Skeletal muscle tissue (tissue), 4 donors: ENCODE results near the gene SLC30A1. TPM values are rescaled to one million over a fixed set of nuclear protein-coding genes. Genes with fewer than 3 reads are reported as not detected.

ENCODE experiments used
- H3K27ac ChIP-seq: one replicate; pipeline ENCODE4 v1.7.0; 2013; ENCODE audit warnings: mild to moderate bottlenecking, low read depth, low read length, inconsistent platforms
- H3K27me3 ChIP-seq, 3 donors: one replicate each; pipeline ENCODE4 v1.7.0; 2013; ENCODE audit warnings: low read length in 3 of 3; ENCODE audit not compliant: control insufficient read depth in 3 of 3, insufficient read depth in 3 of 3
- H3K36me3 ChIP-seq, 3 donors: one replicate each; pipeline ENCODE4 v1.7.0; 2013; ENCODE audit warnings: low read length in 3 of 3; ENCODE audit not compliant: control insufficient read depth in 3 of 3, insufficient read depth in 3 of 3
- H3K4me1 ChIP-seq, 3 donors: one replicate each; pipeline ENCODE4 v1.7.0; 2013; ENCODE audit warnings: low read length in 3 of 3, mild to moderate bottlenecking in 3 of 3; ENCODE audit not compliant: control insufficient read depth in 3 of 3, insufficient read depth in 3 of 3
- H3K4me3 ChIP-seq, 3 donors: one replicate each; pipeline ENCODE4 v1.7.0; 2013; ENCODE audit warnings: low read length in 3 of 3
- H3K9ac ChIP-seq, 3 donors: one replicate each; pipeline ENCODE4 v1.7.0; 2013; ENCODE audit warnings: low read length in 3 of 3, mild to moderate bottlenecking in 3 of 3, moderate library complexity in 2 of 3, low read depth in 1 of 3
- H3K9me3 ChIP-seq, 3 donors: one replicate each; pipeline ENCODE4 v1.7.0; 2013; ENCODE audit warnings: low read length in 3 of 3; ENCODE audit not compliant: control insufficient read depth in 3 of 3
- total RNA-seq: library from RNA; depleted of rRNA; stranded (reverse); fragments of >200 nt; gene quantifications from one replicate; pipeline ENCODE4 v1.2.3, GENCODE V29; 2014
- donor health status: Osteomylitis.

Gene SLC30A1
- total RNA-seq, 1 donor from 2014 or later: 16.2 TPM

DNA sequence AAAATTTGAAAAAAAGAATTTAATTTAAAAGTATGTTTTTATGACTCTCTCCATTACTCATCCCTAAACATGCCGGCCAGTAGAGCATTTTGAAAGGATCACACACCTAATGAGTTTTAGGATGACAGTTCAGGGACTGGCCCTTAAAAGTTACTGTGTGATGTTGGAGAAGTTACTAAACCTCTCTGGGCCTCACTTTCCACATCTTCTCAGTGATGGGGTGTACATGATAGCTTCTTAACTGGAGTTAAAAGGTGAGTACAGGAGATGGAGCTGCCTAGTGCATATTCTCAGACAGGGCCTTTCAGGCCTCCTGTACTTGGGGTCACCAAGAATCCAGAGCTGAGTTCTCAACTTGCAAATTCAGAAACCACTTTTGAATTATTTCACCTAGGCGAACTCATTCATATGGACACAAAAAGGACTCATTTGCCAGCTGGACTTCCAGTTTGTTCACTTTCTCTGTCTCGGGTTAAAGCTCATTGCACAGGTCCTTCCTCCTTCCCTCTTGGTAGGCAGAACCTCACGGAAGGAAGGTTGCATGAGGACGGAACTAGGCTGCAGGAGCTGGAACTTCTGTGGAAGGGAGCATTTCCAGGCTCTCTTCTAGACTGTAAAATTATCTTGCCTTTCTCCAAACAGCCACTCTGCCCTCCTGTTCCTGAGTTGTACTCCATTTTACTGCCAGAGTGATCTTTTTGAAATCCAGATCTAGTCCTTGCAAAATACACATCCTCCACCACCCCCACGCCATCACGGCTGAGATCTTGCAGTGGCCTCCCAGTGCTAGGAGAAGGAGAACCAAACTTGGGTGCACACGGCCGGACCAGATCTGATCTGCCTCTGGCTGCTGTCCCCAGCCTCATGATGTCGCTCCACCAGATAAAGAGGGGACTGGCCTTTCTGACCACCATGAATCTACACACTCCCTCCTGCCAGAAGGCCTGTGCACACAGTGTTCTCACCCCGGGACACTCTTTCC lies 4.3 kb upstream of the SLC30A1 start:
- H3K4me3 ChIP-seq: no peak overlapping the region
- no peaks in the 10 kb centered on the region for H3K9me3 ChIP-seq
- H3K9ac ChIP-seq: no peak overlapping the region
- H3K27ac ChIP-seq: no peak overlapping the region
- H3K36me3 ChIP-seq: no peaks in the 10 kb centered on the region
- no peaks in the 10 kb centered on the region for H3K27me3 ChIP-seq
- H3K4me1 ChIP-seq: peaks cover 5 to 13% (median 9%) of the 10 kb centered on the region in 3 donors

DNA sequence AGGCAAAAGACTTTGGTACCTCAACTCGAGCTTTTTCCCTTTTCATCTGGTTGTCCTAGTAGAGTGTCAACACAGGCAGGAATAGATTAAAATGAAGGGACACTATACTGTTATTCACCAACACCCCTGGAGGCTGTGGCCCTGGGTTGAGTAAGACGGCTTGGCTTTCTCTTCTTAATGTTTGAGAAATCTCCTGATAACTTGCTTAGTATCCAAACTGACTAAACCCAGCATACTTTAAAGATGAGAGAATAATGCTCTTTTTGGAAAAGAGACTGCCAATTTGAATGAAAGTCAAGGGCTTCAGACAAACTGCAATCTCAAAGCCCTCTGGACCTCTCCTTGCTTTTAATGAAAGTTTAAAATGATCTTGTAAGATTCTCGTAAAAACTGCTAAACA lies 2.6 kb upstream of the SLC30A1 start:
- H3K9ac ChIP-seq: peak overlapping the region in 1 of 3 donors; percentile 8
- no peaks in the 10 kb centered on the region for H3K36me3 ChIP-seq
- H3K4me3 ChIP-seq: no peak overlapping the region
- no peaks in the 10 kb centered on the region for H3K27me3 ChIP-seq
- H3K9me3 ChIP-seq: no peaks in the 10 kb centered on the region
- H3K4me1 ChIP-seq: peaks cover 12 to 21% (median 21%) of the 10 kb centered on the region in 3 donors
- H3K27ac ChIP-seq: peak overlapping the region; percentile 10

DNA sequence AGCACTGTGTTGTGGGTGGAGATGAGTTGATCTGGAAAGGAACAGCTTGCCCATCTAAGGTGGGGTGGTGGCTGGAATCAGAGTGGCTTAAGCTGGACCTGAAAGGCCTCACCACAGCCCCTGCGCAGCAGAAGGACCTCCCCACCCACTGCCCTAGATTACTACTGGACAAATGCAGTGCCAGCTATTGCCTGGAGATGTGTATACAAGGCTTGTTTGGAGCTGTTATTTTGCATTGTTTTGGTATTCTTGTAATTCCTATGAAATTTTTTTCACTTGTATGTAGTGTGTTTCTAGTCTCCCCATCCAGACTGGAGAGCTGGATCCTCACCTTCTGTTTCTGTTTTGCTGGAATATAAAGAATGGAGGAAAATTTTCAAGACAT lies 1.3 kb upstream of the SLC30A1 start:
- H3K4me3 ChIP-seq: no peak overlapping the region

DNA sequence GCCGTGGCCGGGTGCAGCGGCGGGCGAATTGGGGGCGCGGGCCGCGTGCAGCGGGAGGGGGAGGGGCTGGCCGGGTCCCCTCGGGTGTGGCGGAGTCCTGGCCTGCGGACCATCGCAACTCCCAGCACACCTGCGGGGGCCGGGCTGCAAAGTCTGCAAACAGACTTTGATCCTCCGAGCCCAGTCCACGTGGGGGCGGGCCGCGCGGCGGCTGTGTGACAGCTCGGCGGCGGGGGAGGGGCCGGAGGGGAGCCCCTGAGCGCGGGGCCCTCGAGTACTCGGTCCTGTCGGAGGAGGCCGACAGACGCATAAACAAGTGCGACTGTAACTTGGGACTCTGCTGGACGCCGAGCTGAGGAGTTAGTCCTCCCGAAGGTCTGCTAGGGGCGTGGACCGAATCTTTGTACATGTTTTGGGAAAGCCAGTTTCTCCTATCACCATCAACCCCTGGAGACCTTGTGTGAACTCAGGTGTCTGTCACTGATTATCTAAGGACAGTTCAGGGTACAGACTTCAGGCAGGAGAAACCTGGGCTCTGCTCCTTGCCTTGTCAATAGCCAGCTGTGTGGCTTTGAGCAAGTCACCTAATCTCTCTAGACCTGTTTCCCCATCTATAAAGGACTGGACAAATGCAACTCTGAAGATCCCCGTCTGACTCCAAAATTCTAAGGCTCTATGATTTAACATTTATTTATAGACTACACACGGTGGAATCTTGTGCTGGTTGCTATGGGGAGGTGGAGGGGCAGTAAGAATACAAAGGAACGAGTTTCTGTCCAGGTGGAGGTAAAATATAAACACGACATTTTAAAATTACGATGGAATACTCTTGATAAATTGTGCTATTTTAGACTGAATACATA lies 710 bp upstream of the SLC30A1 start:
- Histone ChIP-seq H3K4me1 (peaks cover 12 to 26% (median 21%) of the 10 kb centered on the region in 3 donors), H3K27ac (peak overlapping the region; percentile 72), H3K27me3 (no peaks in the 10 kb centered on the region), H3K36me3 (peaks cover 4 to 11% (median 10%) of the 10 kb centered on the region in 3 donors), H3K9me3 (no peaks in the 10 kb centered on the region), H3K9ac (peak overlapping the region; percentile 64 to 82 (median 74)), H3K4me3 (peak overlapping the region; percentile 71 to 89 (median 76))

More for the DNA sequence above, 1.3 kb upstream of the SLC30A1 start:
- Histone ChIP-seq H3K27ac (peak overlapping the region; percentile 72), H3K27me3 (no peaks in the 10 kb centered on the region), H3K4me1 (peaks cover 12 to 26% (median 21%) of the 10 kb centered on the region in 3 donors), H3K36me3 (peaks cover 2 to 7% (median 7%) of the 10 kb centered on the region in 3 donors), H3K9me3 (no peaks in the 10 kb centered on the region), H3K9ac (peak overlapping the region in 2 of 3 donors; percentile 64 to 74)

DNA sequence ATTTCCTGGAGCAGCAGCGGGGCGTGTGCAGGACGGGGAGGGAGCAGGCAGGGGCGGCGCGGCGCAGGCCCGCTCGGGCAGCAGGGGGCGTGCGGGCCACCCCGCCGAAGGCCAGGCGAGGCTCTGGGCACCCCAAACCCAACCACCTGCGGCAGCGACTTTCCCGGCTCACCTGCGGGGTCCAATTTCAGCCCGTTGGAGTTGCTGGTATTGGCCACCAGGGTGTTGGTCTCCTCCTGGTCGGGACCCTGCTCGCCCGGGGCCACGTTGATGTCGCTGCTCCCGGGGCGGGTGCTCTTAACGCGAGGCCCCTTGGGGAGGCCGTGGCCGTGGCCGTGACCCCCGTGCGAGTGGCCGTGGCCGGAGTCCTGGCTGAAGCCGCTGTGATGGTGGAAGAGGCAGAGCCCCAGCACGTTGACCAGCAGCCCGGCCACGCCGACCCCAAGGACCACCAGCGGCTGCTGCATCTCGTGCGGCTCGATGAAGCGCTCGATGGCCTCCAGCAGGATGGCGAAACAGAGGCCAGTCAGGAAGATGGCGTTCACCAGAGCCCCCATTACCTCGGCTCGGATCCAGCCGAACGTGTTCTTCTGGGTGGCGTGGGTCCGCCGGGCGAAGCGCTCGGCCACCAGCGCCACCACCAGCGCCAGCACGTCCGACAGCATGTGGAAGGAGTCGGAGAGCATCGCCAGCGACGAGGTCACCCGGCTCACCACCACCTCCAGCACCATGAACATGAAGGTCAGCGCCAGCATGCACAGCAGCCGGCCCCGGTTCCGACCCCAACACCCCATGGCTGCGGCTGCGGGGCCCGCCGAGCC lies 932 bp downstream of the SLC30A1 start:
- H3K4me3 ChIP-seq: peak overlapping the region; percentile 88 to 94 (median 89)
- H3K36me3 ChIP-seq: peaks cover 4 to 11% (median 10%) of the 10 kb centered on the region in 3 donors
- H3K27ac ChIP-seq: peak overlapping the region; percentile 77
- no peaks in the 10 kb centered on the region for H3K27me3 ChIP-seq
- H3K9me3 ChIP-seq: no peaks in the 10 kb centered on the region
- H3K4me1 ChIP-seq: peaks cover 12 to 26% (median 21%) of the 10 kb centered on the region in 3 donors
- peak overlapping the region; percentile 63 to 87 (median 78) for H3K9ac ChIP-seq

- H3K27ac ChIP-seq: no peak overlapping the region
- H3K4me3 ChIP-seq: peak overlapping the region; percentile 88 to 94 (median 89)
- H3K9me3 ChIP-seq: no peaks in the 10 kb centered on the region
- no peaks in the 10 kb centered on the region for H3K27me3 ChIP-seq
- peaks cover 12 to 22% (median 21%) of the 10 kb centered on the region in 3 donors for H3K4me1 ChIP-seq
- peaks cover 4 to 11% (median 10%) of the 10 kb centered on the region in 3 donors for H3K36me3 ChIP-seq
- peak overlapping the region; percentile 63 to 87 (median 78) for H3K9ac ChIP-seq
Measured at GRCh38 chr1:211577277-211577818, 1.6 kb downstream of the SLC30A1 start.

- H3K4me3 ChIP-seq: peak overlapping the region in 2 of 3 donors; percentile 89 to 94
- H3K4me1 ChIP-seq: peaks cover 12 to 21% (median 18%) of the 10 kb centered on the region in 3 donors
- no peak overlapping the region for H3K27ac ChIP-seq
Measured at GRCh38 chr1:211576717-211577116, 2.2 kb downstream of the SLC30A1 start.

DNA sequence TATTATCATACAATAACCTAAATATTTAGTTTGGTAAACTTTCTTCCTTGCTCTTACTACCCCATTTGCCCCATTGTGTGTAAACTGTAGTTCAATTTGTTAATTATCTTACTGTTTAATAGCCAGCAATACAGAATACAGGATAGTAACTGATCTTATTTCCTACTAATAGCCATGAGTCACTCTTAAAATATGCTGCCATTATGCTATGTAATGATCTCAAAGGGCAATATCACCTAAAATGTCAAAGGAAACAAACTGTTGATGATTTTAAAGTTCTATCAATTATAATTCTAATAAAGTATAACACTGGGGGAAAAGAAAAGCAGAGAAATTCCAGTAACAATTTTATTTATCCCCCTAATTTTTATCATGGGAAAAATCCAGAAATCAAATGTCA lies 4.3 kb downstream of the SLC30A1 start:
- no peak overlapping the region for H3K9ac ChIP-seq
- H3K4me1 ChIP-seq: peaks cover 7 to 15% (median 14%) of the 10 kb centered on the region in 3 donors
- H3K4me3 ChIP-seq: no peak overlapping the region
- H3K36me3 ChIP-seq: peaks cover 4 to 11% (median 10%) of the 10 kb centered on the region in 3 donors
- H3K27me3 ChIP-seq: no peaks in the 10 kb centered on the region
- no peak overlapping the region for H3K27ac ChIP-seq
- no peaks in the 10 kb centered on the region for H3K9me3 ChIP-seq

More at GRCh38 chr1:211576717-211577116, 2.2 kb downstream of the SLC30A1 start:
- H3K9me3 ChIP-seq: no peaks in the 10 kb centered on the region
- peaks cover 4 to 11% (median 10%) of the 10 kb centered on the region in 3 donors for H3K36me3 ChIP-seq
- no peaks in the 10 kb centered on the region for H3K27me3 ChIP-seq
- peak overlapping the region in 1 of 3 donors; percentile 63 for H3K9ac ChIP-seq

- H3K4me1 ChIP-seq: peaks cover 0 to 8% (median 0%) of the 10 kb centered on the region in 3 donors
- H3K9ac ChIP-seq: no peak overlapping the region
- peaks cover 4 to 11% (median 10%) of the 10 kb centered on the region in 3 donors for H3K36me3 ChIP-seq
- H3K27me3 ChIP-seq: no peaks in the 10 kb centered on the region
- no peak overlapping the region for H3K27ac ChIP-seq
- H3K4me3 ChIP-seq: no peak overlapping the region
- no peaks in the 10 kb centered on the region for H3K9me3 ChIP-seq
Measured at GRCh38 chr1:211571998-211572397, 7.0 kb downstream of the SLC30A1 start.
